ENCODE results near the gene GABRD.

GRCh38 chr1:2068951-2069350 is 49.8 kb downstream of the GABRD start:
- TF ChIP-seq FOXJ3 (CRISPR knock-in tag; IDR thresholded peaks at IDR 0.05; ENCODE audit: borderline replicate concordance) (no peak), NR2C2 (CRISPR knock-in tag; IDR thresholded peaks at IDR 0.05) (no peak), HMGXB4 (CRISPR knock-in tag; IDR thresholded peaks at IDR 0.05) (no peak), RELA (CRISPR knock-in tag; IDR thresholded peaks at IDR 0.05; ENCODE audit: borderline replicate concordance) (no peak), CTCF (IDR thresholded peaks at IDR 0.05) (no peak), TCF7 (CRISPR knock-in tag; IDR thresholded peaks at IDR 0.05; ENCODE audit: low read depth) (no peak)
